K562 (cell line): ENCODE results near the gene UBA52. TPM values are rescaled to one million over a fixed set of nuclear protein-coding genes. Genes with fewer than 3 reads are reported as not detected.

Experiments
- ATAC-seq: fragments of 200-7000 bp; cut with Tn5 transposase; 3 replicates; pipeline ENCODE4 v1.9.1; 2020; ENCODE audit warnings: moderate library complexity
- BruUV-seq: library from RNA; stranded (reverse); fragments of 400-500 nt; replicated peaks from 2 replicates; lab custom pipeline; 2021; lab: Mats Ljungman, UMichigan
- CTCF ChIA-PET: fragments of 300-600 bp; formaldehyde crosslinking; extraction: SDS; loops from one replicate; lab custom pipeline; 2021; ENCODE audit warnings: low intra/inter-chr PET ratio; lab: Yijun Ruan, JAX
- POLR2A ChIA-PET: fragments of 300-600, 350-650 bp; sonication (Branson Sonifier 250); formaldehyde crosslinking; extraction: SDS; loops from one replicate; lab custom pipeline; 2021; ENCODE audit warnings: antibody characterized with exemption, inconsistent platforms; lab: Yijun Ruan, JAX
- DNase-seq, 4 experiments: peaks; one replicate each; pipeline versions ENCODE4 v3.0.0 to v3.0.0-alpha.2; 2011 to 2018; ENCODE audit warnings: low spot score in 3 of 4, mixed read lengths in 3 of 4; ENCODE audit errors: extremely low read depth in 1 of 4
- FAIRE-seq: peaks from 2 replicates; lab custom pipeline; 2011; peaks lifted over from hg19 to GRCh38; lab: Jason Lieb, UNC
- H2AFZ ChIP-seq: 2 replicates; pipeline ENCODE4 v1.6.0; 2011; ENCODE audit warnings: low read depth, low read length, control low read depth, inconsistent platforms
- H3K27ac ChIP-seq: fragments of 200-600 bp; 3 replicates; pipeline ENCODE4 v1.8.0; 2011; ENCODE audit warnings: low read depth, mild to moderate bottlenecking, control low read depth, inconsistent platforms, low read length, moderate library complexity, mixed read lengths; ENCODE audit errors: extremely low read depth
- H3K27me3 ChIP-seq, 2 experiments: fragments of 300-600 bp in 1 of 2; 2 replicates in 1 of 2; 3 replicates in 1 of 2; pipeline versions ENCODE4 v1.6.0 to v1.8.0; 2011; ENCODE audit warnings: inconsistent platforms in 2 of 2, low read length in 2 of 2, mild to moderate bottlenecking in 1 of 2, mixed read lengths in 1 of 2, moderate library complexity in 1 of 2; ENCODE audit not compliant: control insufficient read depth in 2 of 2, insufficient read depth in 2 of 2
- H3K36me3 ChIP-seq: fragments of 300-600 bp; 3 replicates; pipeline ENCODE4 v1.8.0; 2011; ENCODE audit warnings: mild to moderate bottlenecking, low read length, inconsistent platforms; ENCODE audit not compliant: control insufficient read depth, insufficient read depth
- H3K4me1 ChIP-seq, 2 experiments: fragments of 200-600 bp in 1 of 2; replicated peaks in 1 of 2; 2 replicates in 1 of 2; 3 replicates in 1 of 2; pipeline versions ENCODE4 v1.5.1 to v1.8.0; 2011; ENCODE audit warnings: inconsistent platforms in 2 of 2, low read length in 2 of 2, mild to moderate bottlenecking in 1 of 2, mixed read lengths in 1 of 2, moderate library complexity in 1 of 2; ENCODE audit not compliant: control insufficient read depth in 2 of 2, insufficient read depth in 2 of 2
- H3K4me2 ChIP-seq: 2 replicates; pipeline ENCODE4 v1.6.1; 2011; ENCODE audit warnings: low read length, control low read depth, inconsistent platforms, mixed read lengths; ENCODE audit not compliant: insufficient read depth
- H3K4me3 ChIP-seq: fragments of 200-600 bp; sonication (generic), shearing (Covaris generic); 2 replicates; pipeline ENCODE4 v1.5.1; 2016; ENCODE audit warnings: control low read depth, inconsistent platforms
- H3K79me2 ChIP-seq: fragments of 200-600 bp; 3 replicates; pipeline ENCODE4 v1.8.0; 2011; ENCODE audit warnings: low read length, inconsistent platforms; ENCODE audit not compliant: control insufficient read depth, insufficient read depth
- H3K9ac ChIP-seq, 2 experiments: 2 replicates each; pipeline versions ENCODE4 v1.6.0 to v1.6.1; 2011; ENCODE audit warnings: low read depth in 2 of 2, low read length in 2 of 2, control low read depth in 1 of 2, inconsistent platforms in 1 of 2, mild to moderate bottlenecking in 1 of 2, mixed read lengths in 1 of 2; ENCODE audit not compliant: insufficient read depth in 1 of 2
- H3K9me1 ChIP-seq: one replicate; pipeline ENCODE4 v1.6.0; 2011; ENCODE audit warnings: inconsistent platforms, mild to moderate bottlenecking, low read length, moderate library complexity; ENCODE audit not compliant: control insufficient read depth, insufficient read depth
- H3K9me3 ChIP-seq: replicated peaks from 2 replicates; pipeline ENCODE4 v1.5.1; 2011; ENCODE audit warnings: low read depth, low read length, inconsistent platforms; ENCODE audit not compliant: control insufficient read depth, insufficient read depth
- H4K20me1 ChIP-seq: replicated peaks from 2 replicates; pipeline ENCODE4 v1.6.1; 2011; ENCODE audit warnings: low read length, inconsistent platforms, mixed read lengths; ENCODE audit not compliant: control insufficient read depth, insufficient read depth
- BCLAF1 ChIP-seq, 2 experiments: fragments of 450-650 bp in 1 of 2; IDR thresholded peaks; 2 replicates each; pipeline ENCODE4 v1.6.1; 2011 to 2017; ENCODE audit warnings: low read depth in 2 of 2, antibody characterized with exemption in 1 of 2, borderline replicate concordance in 1 of 2, low read length in 1 of 2, mild to moderate bottlenecking in 1 of 2, mixed read lengths in 1 of 2; ENCODE audit not compliant: control insufficient read depth in 1 of 2
- CAMTA2 ChIP-seq: fragments of 250-450 bp; sonication (Bioruptor Pico); conservative IDR thresholded peaks from 2 replicates; pipeline ENCODE4 v1.5.1; 2022
- CREB3 ChIP-seq: fragments of 450-650 bp; conservative IDR thresholded peaks from 2 replicates; pipeline ENCODE4 v1.6.1; 2016; ENCODE audit warnings: missing genetic modification characterization, low read depth, mild to moderate bottlenecking, missing compliant biosample characterization, moderate library complexity
- ELK1 ChIP-seq: sonication (generic); formaldehyde crosslinking; IDR thresholded peaks from 2 replicates; pipeline ENCODE4 v1.8.1; 2022; ENCODE audit warnings: missing genetic modification reagents
- HDAC1 ChIP-seq, 2 experiments: fragments of 450-650 bp; IDR thresholded peaks; 2 replicates each; pipeline ENCODE4 v1.6.1; 2016 to 2017; ENCODE audit warnings: inconsistent platforms in 1 of 2, mild to moderate bottlenecking in 1 of 2, moderate library complexity in 1 of 2
- HMGXB4 ChIP-seq: sonication (generic); formaldehyde crosslinking; IDR thresholded peaks from 2 replicates; pipeline ENCODE4 v1.8.1; 2023; ENCODE audit warnings: mild to moderate bottlenecking, missing genetic modification reagents
- ILF3 ChIP-seq: fragments of 450-650 bp; IDR thresholded peaks from 2 replicates; pipeline ENCODE4 v1.6.1; 2018; ENCODE audit warnings: antibody characterized with exemption, mild to moderate bottlenecking, moderate library complexity, borderline replicate concordance
- MBD2 ChIP-seq: sonication (generic); IDR thresholded peaks from 2 replicates; pipeline ENCODE4 v1.6.1; 2016; ENCODE audit warnings: low read depth, borderline replicate concordance
- NCOA6 ChIP-seq: fragments of 450-650 bp; IDR thresholded peaks from 2 replicates; pipeline ENCODE4 v1.6.1; 2017; ENCODE audit warnings: mild to moderate bottlenecking
- NFE2 ChIP-seq: IDR thresholded peaks from 2 replicates; pipeline ENCODE4 v1.6.1; 2014; ENCODE audit warnings: antibody characterized with exemption, low read depth
- PTBP1 ChIP-seq: fragments of 200-400 bp; formaldehyde crosslinking; IDR thresholded peaks from 2 replicates; pipeline ENCODE4 v1.6.1; 2017; ENCODE audit warnings: low read depth, low read length
- RB1 ChIP-seq: fragments of 450-650 bp; IDR thresholded peaks from 2 replicates; pipeline ENCODE4 v1.6.1; 2017; ENCODE audit warnings: low read depth, mild to moderate bottlenecking
- RBM15 ChIP-seq: fragments of 200-400 bp; formaldehyde crosslinking; IDR thresholded peaks from 2 replicates; pipeline ENCODE4 v1.6.1; 2018; ENCODE audit warnings: mild to moderate bottlenecking, low read length, moderate library complexity; ENCODE audit not compliant: insufficient read depth
- TAF15 ChIP-seq: fragments of 200-400 bp; formaldehyde crosslinking; IDR thresholded peaks from 2 replicates; pipeline ENCODE4 v1.6.1; 2017; ENCODE audit warnings: mild to moderate bottlenecking, low read depth, low read length, moderate library complexity
- TCF7L2 ChIP-seq: fragments of 150-350 bp; IDR thresholded peaks from 2 replicates; pipeline ENCODE4 v1.6.1; 2016; ENCODE audit warnings: low read depth, mild to moderate bottlenecking, low read length, moderate library complexity
- ZNF143 ChIP-seq: sonication (generic); formaldehyde crosslinking; IDR thresholded peaks from 2 replicates; pipeline ENCODE4 v1.9.0; 2022; ENCODE audit warnings: mild to moderate bottlenecking, missing genetic modification reagents
- ZNF24 ChIP-seq: fragments of 450-650 bp; IDR thresholded peaks from 2 replicates; pipeline ENCODE4 v1.6.1; 2016
- WGBS: fragments of 100-300 bp; shearing (Covaris generic); methylation state at CpG from one replicate; pipeline ENCODE4 v1.1.6; 2016; ENCODE audit warnings: low coverage, mixed read lengths; ENCODE audit not compliant: insufficient coverage; ENCODE audit errors: missing lambda C conversion rate; 5-methylcytosine and 5-hydroxymethylcytosine counted together
- in situ Hi-C: fragments of 300-500 bp; cut with MboI; formaldehyde crosslinking; loops from 4 replicates; pipeline ENCODE4 v1.15.0; 2018; ENCODE audit warnings: inconsistent platforms, mixed read lengths
- intact Hi-C: fragments of 100-400 bp; cut with micrococcal nuclease; formaldehyde crosslinking; loops from 2 replicates; pipeline ENCODE4 v1.14.2; 2022
- polyA plus RNA-seq, 8 experiments: library from polyadenylated mRNA; depleted of rRNA in 4 of 8; stranded (reverse) in 5 of 8; unstranded in 3 of 8; fragments of >200 nt; fragmentation: Nextera tagmentation in 2 of 8; fragmentation: Illumina TruSeq in 1 of 8; extraction: Ambion mirVana in 2 of 8; extraction: Trizol in 1 of 8; gene quantifications; 2 replicates each; pipeline versions ENCODE4 v1.2.1 to v1.2.3, GENCODE V29; 2011 to 2014; ENCODE audit warnings: inconsistent platforms in 1 of 8, missing spikeins in 1 of 8
- total RNA-seq, 7 experiments: library from RNA; depleted of rRNA in 6 of 7; stranded (reverse); fragments of >200 nt in 6 of 7; fragmentation: Illumina TruSeq in 2 of 7; extraction: Trizol in 2 of 7; gene quantifications; 2 replicates each; pipeline versions ENCODE4 v1.2.1 to v1.2.3, GENCODE V29; 2011 to 2021; ENCODE audit warnings: low replicate concordance in 1 of 7

The UBA52 gene
- total and polyA plus RNA-seq, 9 of the 15 experiments (the other 6 are each of a cell fraction or from before 2014, with no cell fraction given) = 1,110 to 2,751 (median 1,733) TPM

- H3K9me3 ChIP-seq = no peaks in the 10 kb centered on the region
- no peaks in the 10 kb centered on the region for H3K36me3 ChIP-seq
- H4K20me1 ChIP-seq = no peaks in the 10 kb centered on the region; the same call in 1 of the 2 replicates
- ChIA-PET CTCF (no interaction called here), POLR2A (interaction anchor here (1.3 kb wide), 1 partner anchor 21 kb away, joined by 3 read pairs; no protein-coding TSS in a partner anchor)
- 8% methylated on average over 6 of the region's 10 CpGs for WGBS
- FAIRE-seq = no peak
- in situ Hi-C loops (no loop called here), intact Hi-C loops (no loop called here)
- no peak overlapping the region for H3K4me3 ChIP-seq
- no peak for DNase-seq
- H3K27me3 ChIP-seq = peaks cover 5 to 32% of the 10 kb centered on the region in 2 experiments; a peak in 4 of 5 replicates
- H3K9me1 ChIP-seq = no peaks in the 10 kb centered on the region
- no peak overlapping the region for H2AFZ ChIP-seq
- peaks cover 0 to 6% of the 10 kb centered on the region in 2 experiments; a peak in 3 of 5 replicates for H3K4me1 ChIP-seq
- H3K4me2 ChIP-seq = no peak overlapping the region
- BruUV-seq = no TSS peak
- H3K27ac ChIP-seq = no peak overlapping the region
- no peak overlapping the region; a peak in 1 of 4 replicates for H3K9ac ChIP-seq
- ATAC-seq = no peak
- no peaks in the 10 kb centered on the region for H3K79me2 ChIP-seq
- no peak for TF ChIP-seq ZNF143 (CRISPR knock-in tag)
- TF ChIP-seq RBM15 = no peak
- TF ChIP-seq NCOA6 = no peak
- no peak for TF ChIP-seq ELK1 (CRISPR knock-in tag)
- TF ChIP-seq ZNF24 = no peak
- no peak for TF ChIP-seq CAMTA2 (CRISPR knock-in tag)
- no peak for TF ChIP-seq TAF15
- no peak for TF ChIP-seq CREB3
- no peak for TF ChIP-seq TCF7L2
- no peak for TF ChIP-seq ILF3
- TF ChIP-seq BCLAF1 (IDR thresholded peaks at IDR 0.05; ENCODE audit: borderline replicate concordance in 1 of 2, control insufficient read depth in 1 of 2, low read depth in 2 of 2, low read length in 1 of 2) = no peak
- no peak for TF ChIP-seq HDAC1 (IDR thresholded peaks at IDR 0.05)
- no peak for TF ChIP-seq PTBP1
- TF ChIP-seq RB1 = no peak
- TF ChIP-seq HMGXB4 (CRISPR knock-in tag) = no peak
- no peak for TF ChIP-seq NFE2
- TF ChIP-seq MBD2 = no peak
Measured at GRCh38 chr19:18620311-18620710, 48.7 kb downstream of the UBA52 start.
